GM19395 (cell line): Measurements from ENCODE around the gene GSN.

Experiments
- ATAC-seq: cut with Tn5 transposase; IDR thresholded peaks from one replicate; pipeline ENCODE4 v1.9.1; 2021; ENCODE audit warnings: mild to moderate bottlenecking, moderate library complexity; ENCODE audit not compliant: unreplicated experiment

GSN gene

DNA sequence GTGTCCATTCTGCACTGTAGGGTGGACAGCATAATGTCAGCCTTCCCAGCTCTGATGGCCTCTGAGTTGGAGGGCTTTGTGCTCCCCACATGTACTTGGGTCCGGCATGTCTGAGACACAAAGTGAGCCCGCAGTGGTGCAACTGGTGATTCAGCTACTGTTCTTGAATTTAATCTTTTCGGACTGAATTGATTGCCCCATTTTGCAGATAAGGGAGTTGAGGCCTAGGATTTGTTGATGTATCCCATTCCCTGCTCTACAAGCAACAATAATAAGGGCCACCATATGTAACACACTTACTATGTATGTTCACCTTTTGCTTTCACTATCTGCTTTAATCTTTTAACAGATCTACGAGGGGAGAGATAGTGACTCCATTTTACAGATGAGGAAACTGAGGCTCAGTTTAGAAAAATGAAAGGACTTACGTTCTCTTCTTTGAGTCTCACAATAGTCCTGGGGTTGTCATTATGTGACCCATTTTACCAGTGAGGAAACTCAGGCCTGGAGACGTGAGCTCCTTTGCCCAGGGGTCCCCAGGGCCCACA lies 4.5 kb downstream of the GSN start:
- ATAC-seq: no peak

DNA sequence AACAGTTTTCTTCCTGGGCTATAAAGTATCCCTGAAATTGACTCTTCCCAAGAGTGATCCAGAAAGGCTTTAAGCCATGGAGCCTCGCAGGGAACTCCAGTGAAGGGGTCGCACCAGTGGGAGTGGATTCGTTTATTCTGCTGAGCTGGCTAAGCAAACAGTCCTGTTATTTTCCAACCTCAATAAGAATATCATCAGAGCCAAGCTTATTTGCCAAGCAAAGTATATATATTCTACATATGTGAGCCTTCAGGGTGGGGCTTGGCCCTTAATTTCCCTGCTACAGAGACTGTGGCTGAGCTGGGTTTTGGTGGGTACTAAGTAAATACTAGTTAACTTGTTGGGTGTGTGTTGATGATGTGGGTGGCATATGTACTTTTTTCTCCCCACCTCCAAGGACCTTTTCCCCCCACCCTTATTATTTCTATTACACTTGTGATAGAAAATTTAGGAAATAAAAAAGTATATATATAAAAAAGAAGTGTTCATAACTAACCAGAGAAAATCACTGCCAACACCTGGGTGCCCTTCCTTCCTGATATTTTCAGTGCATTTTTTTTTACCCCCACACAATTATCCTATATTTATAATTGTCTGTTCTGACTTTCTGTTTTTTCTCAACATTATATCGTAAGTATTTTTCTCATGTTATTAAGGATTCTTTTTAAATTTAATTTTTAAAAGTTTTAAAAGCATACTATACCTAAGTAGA lies 5.3 kb downstream of the GSN start:
- ATAC-seq: no peak

GRCh38 chr9:121274851-121275250 lies 6.9 kb downstream of the GSN start:
- ATAC-seq: no peak

- no peak for ATAC-seq
These were observed 8.1 kb downstream of the GSN start for GRCh38 chr9:121275781-121276658.

GRCh38 chr9:121277026-121277425 lies 9.1 kb downstream of the GSN start:
- ATAC-seq: no peak

DNA sequence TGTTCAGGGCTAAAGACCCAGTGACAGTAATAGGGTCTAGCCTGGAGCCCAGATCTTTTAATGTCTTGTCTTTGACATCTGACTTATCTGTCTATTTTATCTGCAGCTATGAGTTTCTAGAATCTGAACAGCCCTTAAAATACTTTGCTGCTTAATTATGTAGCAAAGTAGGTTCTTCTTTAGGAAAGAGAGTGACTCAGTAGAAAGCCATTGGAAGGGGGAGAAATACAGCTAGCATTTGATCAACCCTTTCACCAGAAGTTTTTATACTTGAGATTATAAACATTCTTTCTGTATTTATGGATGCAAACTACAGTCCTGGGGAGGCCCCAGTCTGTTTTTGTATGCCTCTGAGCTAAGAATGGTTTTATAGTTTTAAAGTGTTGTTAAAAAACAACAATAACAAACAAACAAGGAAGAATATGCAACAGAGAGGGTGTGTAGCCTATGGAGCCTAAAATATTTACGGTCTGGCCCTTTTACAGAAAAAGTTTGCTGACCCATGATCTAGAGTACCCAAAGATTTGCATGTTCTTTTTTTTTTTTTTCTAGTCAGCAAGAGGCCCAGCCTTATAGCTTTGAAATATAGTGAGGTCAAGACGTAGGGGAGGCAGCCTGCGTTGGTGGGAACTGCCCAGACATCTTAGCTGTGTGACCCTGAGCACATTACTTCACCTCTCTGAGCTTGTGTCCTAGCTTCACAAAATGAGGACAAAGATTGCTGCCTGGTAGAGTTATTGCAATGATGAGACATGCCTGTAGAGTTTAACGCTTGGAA lies 9.7 kb downstream of the GSN start:
- ATAC-seq: no peak

- ATAC-seq: peak; percentile 67
These were observed 10.7 kb downstream of the GSN start for GRCh38 chr9:121278477-121279261.

DNA sequence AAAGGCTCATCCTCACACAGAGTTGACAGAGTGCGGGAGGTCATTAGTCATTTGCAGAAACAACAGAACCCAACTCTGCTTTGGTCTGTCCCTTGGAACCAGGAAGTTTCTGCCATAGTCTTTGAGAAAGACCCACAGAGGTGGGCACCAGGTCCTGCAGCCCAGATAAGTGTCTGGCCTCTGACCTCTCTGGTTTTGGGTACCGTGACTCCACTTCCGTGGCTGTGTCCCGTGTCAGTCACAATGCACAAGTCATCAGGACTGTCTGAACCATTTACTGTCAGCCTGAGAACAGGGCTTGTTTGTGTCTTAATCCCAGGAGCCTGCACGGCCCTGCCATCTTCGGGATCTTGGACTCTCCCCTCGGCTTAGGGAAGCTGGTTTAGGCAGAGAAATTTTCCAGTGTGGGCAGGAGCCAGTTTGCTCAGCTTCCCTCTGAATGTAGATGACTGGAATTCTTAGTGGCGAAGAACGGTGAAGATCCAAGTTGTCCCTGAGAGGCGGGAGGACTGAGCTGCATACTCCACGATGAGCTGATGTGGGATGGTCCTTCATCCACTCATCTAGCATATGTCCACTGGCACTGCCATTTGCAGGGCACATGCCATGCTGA lies 11.9 kb downstream of the GSN start:
- no peak for ATAC-seq

GRCh38 chr9:121280715-121281613 lies 13.0 kb downstream of the GSN start:
- ATAC-seq: no peak

DNA sequence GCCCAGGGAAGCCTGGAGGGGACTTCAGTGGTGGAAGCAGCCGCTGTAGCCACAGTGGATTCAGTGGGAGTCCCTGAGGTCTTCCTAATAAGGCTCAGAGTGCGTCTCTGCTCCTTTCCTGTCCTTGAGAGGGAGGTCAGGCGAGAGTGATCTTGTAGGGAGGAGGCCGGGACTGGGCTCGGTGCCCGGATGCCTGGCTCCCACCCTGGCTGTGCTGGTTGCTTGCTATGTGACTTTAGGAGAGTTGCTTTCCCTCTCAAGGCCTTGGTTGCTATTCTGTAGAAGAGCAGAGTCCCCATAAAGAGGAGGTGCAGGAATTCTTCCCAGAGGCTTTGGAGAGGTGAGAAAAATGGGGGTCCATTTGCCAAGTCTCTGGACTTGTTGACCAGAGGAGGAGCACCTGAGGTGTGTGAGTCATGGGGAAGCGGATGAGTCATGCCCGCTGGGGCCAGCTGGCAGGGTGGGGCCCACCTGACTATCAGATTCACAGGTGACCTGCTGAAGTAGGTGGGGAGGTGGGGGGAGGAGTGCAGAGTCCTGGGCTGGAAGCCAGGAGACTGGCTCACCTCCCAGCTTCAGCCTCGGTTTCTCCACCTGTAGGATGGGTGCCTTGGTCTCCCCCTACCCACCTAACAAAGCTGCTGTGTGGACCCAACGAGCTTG lies 13.8 kb downstream of the GSN start:
- no peak for ATAC-seq

GRCh38 chr9:121282277-121283079 lies 14.5 kb downstream of the GSN start:
- ATAC-seq: no peak

- no peak for ATAC-seq
These were observed 15.1 kb downstream of the GSN start for GRCh38 chr9:121283080-121283398.

GRCh38 chr9:121283856-121284732 lies 16.1 kb downstream of the GSN start:
- ATAC-seq: no peak

- ATAC-seq: no peak
These were observed 16.9 kb downstream of the GSN start for GRCh38 chr9:121284733-121285451.

GRCh38 chr9:121285835-121286687 lies 18.1 kb downstream of the GSN start:
- no peak for ATAC-seq
